Measurements from ENCODE around the gene CNOT4.
A peak's percentile ranks its signal among the peaks of the same experiment; 100 is the strongest.

The CNOT4 gene

GRCh38 chr7:135320268-135320667 is 189.6 kb downstream of the CNOT4 start:
- peak in 1 of 2 experiments; percentile 3 for DNase-seq
- TF ChIP-seq GATA1 (IDR thresholded peaks at IDR 0.05; ENCODE audit: low read depth, low read length) (no peak), POLR2A (IDR thresholded peaks at IDR 0.05; ENCODE audit: low read length) (no peak)

- TF ChIP-seq POLR2A (IDR thresholded peaks at IDR 0.05; ENCODE audit: low read length) (no peak), GATA1 (IDR thresholded peaks at IDR 0.05; ENCODE audit: low read depth, low read length) (no peak)
- DNase-seq: no peak
Observed at GRCh38 chr7:135317676-135318325, 192.1 kb downstream of the CNOT4 start.

GRCh38 chr7:135316648-135317313 is 193.1 kb downstream of the CNOT4 start:
- no peak for DNase-seq
- TF ChIP-seq GATA1 (IDR thresholded peaks at IDR 0.05; ENCODE audit: low read depth, low read length) (no peak), POLR2A (IDR thresholded peaks at IDR 0.05; ENCODE audit: low read length) (no peak)

- no peak for DNase-seq
Observed at GRCh38 chr7:135313971-135314370, 195.9 kb downstream of the CNOT4 start.

More at GRCh38 chr7:135313971-135314370, 195.9 kb downstream of the CNOT4 start:
- TF ChIP-seq POLR2A (IDR thresholded peaks at IDR 0.05; ENCODE audit: low read length): no peak
- no peak for TF ChIP-seq GATA1 (IDR thresholded peaks at IDR 0.05; ENCODE audit: low read depth, low read length)

Data from erythroblast (primary cell).